DOHH2 (cell line): ENCODE measurements around the gene CEP295NL.

Source experiments
- CTCF ChIP-seq: fragments of 200-600 bp; sonication (generic); IDR thresholded peaks from one replicate; pipeline ENCODE4 v1.5.1; 2014; ENCODE audit warnings: antibody characterized with exemption, mild to moderate bottlenecking, low read depth, low read length; ENCODE audit not compliant: poor library complexity, severe bottlenecking
- EZH2phosphoT487 ChIP-seq: fragments of 200-600 bp; sonication (generic); IDR thresholded peaks from 2 replicates; pipeline ENCODE4 v1.6.1; 2017; ENCODE audit warnings: borderline replicate concordance, mild to moderate bottlenecking, antibody characterized with exemption, low read length, moderate library complexity, mixed read lengths

- no peak for TF ChIP-seq CTCF
- no peak for TF ChIP-seq EZH2phosphoT487
Measured at GRCh38 chr17:78870621-78871020, 32.4 kb downstream of the CEP295NL start.
